Measurements from ENCODE around the gene TNIP1. TPM values are rescaled to one million over a fixed set of nuclear protein-coding genes. Genes with fewer than 3 reads are reported as not detected.

TNIP1 gene
- total RNA-seq, 2 experiments from 2014 or later, result 51.4 to 77.5 TPM

- CTCF ChIA-PET (ENCODE audit: unreplicated experiment), result interaction anchor here (1.2 kb wide), 1 partner anchor 43 kb away, joined by 4 read pairs; no protein-coding TSS in a partner anchor
- Histone ChIP-seq H3K4me1 (ENCODE audit: insufficient read depth, low read length, poor library complexity, severe bottlenecking) (peaks cover 12% of the 10 kb centered on the region), H3K9me3 (ENCODE audit: low read length) (no peaks in the 10 kb centered on the region), H3K79me2 (ENCODE audit: insufficient read depth, low read depth, low read length) (peaks cover 19% of the 10 kb centered on the region; the same call in 1 of the 2 replicates), H2AFZ (ENCODE audit: low read length) (no peak overlapping the region), H3K9me2 (ENCODE audit: insufficient read depth, low read length) (no peaks in the 10 kb centered on the region), H3K4me2 (ENCODE audit: low read length) (no peak overlapping the region), H3K4me3 (ENCODE audit: low read depth, low read length, poor library complexity, severe bottlenecking) (no peak overlapping the region), H3K27ac (ENCODE audit: low read depth, low read length, poor library complexity, severe bottlenecking) (no peak overlapping the region), H3K36me3 (ENCODE audit: insufficient read depth, low read length) (peaks cover 41% of the 10 kb centered on the region), H4K20me1 (ENCODE audit: insufficient read depth, low read length) (peaks cover 6% of the 10 kb centered on the region; the same call in 1 of the 2 replicates)
- DNase-seq (ENCODE audit: low spot score), result no peak
- BruUV-seq (replicated peaks), result no TSS peak
- intact Hi-C loops (cut with micrococcal nuclease; ENCODE audit: unreplicated experiment), result no loop called here
- TF ChIP-seq EZH2phosphoT487 (IDR thresholded peaks at IDR 0.05; ENCODE audit: borderline replicate concordance, low read depth, low read length), result no peak
- POLR2A ChIA-PET, result interaction anchor here (1.0 to 1.4 kb wide), 2 partner anchors 13 to 32 kb away, joined by 3 to 5 read pairs; no protein-coding TSS in a partner anchor
Measured at GRCh38 chr5:151071848-151072629, 8.8 kb downstream of the TNIP1 start.

- no peak overlapping the region for H3K4me3 ChIP-seq (ENCODE audit: low read depth, low read length, poor library complexity, severe bottlenecking)
- H3K9me3 ChIP-seq (ENCODE audit: low read length), result no peaks in the 10 kb centered on the region
- H2AFZ ChIP-seq (ENCODE audit: low read length), result no peak overlapping the region
- H3K79me2 ChIP-seq (ENCODE audit: insufficient read depth, low read depth, low read length), result peaks cover 19% of the 10 kb centered on the region; the same call in 1 of the 2 replicates
- ChIA-PET CTCF (ENCODE audit: unreplicated experiment) (interaction anchor here (1.2 kb wide), 1 partner anchor 44 kb away, joined by 4 read pairs; no protein-coding TSS in a partner anchor), POLR2A (interaction anchor here (1.0 kb wide), 1 partner anchor 33 kb away, joined by 3 read pairs; no protein-coding TSS in a partner anchor)
- H3K36me3 ChIP-seq (ENCODE audit: insufficient read depth, low read length), result peaks cover 43% of the 10 kb centered on the region
- H3K9me2 ChIP-seq (ENCODE audit: insufficient read depth, low read length), result no peaks in the 10 kb centered on the region
- DNase-seq (ENCODE audit: low spot score), result no peak
- no peak overlapping the region for H3K4me2 ChIP-seq (ENCODE audit: low read length)
- intact Hi-C loops (cut with micrococcal nuclease; ENCODE audit: unreplicated experiment), result no loop called here
- peaks cover 5% of the 10 kb centered on the region; the same call in 1 of the 2 replicates for H4K20me1 ChIP-seq (ENCODE audit: insufficient read depth, low read length)
- H3K4me1 ChIP-seq (ENCODE audit: insufficient read depth, low read length, poor library complexity, severe bottlenecking), result peaks cover 12% of the 10 kb centered on the region
- BruUV-seq (replicated peaks), result no TSS peak
- H3K27ac ChIP-seq (ENCODE audit: low read depth, low read length, poor library complexity, severe bottlenecking), result no peak overlapping the region
- no peak for TF ChIP-seq EZH2phosphoT487 (IDR thresholded peaks at IDR 0.05; ENCODE audit: borderline replicate concordance, low read depth, low read length)
- no peak for TF ChIP-seq CTCF (conservative IDR thresholded peaks at IDR 0.05; ENCODE audit: low read length)
Measured at GRCh38 chr5:151071021-151071420, 9.8 kb downstream of the TNIP1 start.

GRCh38 chr5:151070449-151070848, 10.4 kb downstream of the TNIP1 start:
- CTCF ChIA-PET (ENCODE audit: unreplicated experiment), result interaction anchor here (1.2 kb wide), 1 partner anchor 45 kb away, joined by 4 read pairs; no protein-coding TSS in a partner anchor
- no peak overlapping the region for H3K4me3 ChIP-seq (ENCODE audit: low read depth, low read length, poor library complexity, severe bottlenecking)
- H3K4me2 ChIP-seq (ENCODE audit: low read length), result no peak overlapping the region
- no peak overlapping the region for H2AFZ ChIP-seq (ENCODE audit: low read length)
- DNase-seq (ENCODE audit: low spot score), result no peak
- H3K27ac ChIP-seq (ENCODE audit: low read depth, low read length, poor library complexity, severe bottlenecking), result no peak overlapping the region
- H3K79me2 ChIP-seq (ENCODE audit: insufficient read depth, low read depth, low read length), result peaks cover 21% of the 10 kb centered on the region; the same call in 1 of the 2 replicates
- no peaks in the 10 kb centered on the region for H3K9me2 ChIP-seq (ENCODE audit: insufficient read depth, low read length)
- H4K20me1 ChIP-seq (ENCODE audit: insufficient read depth, low read length), result peaks cover 5% of the 10 kb centered on the region; the same call in 1 of the 2 replicates
- TF ChIP-seq CTCF (conservative IDR thresholded peaks at IDR 0.05; ENCODE audit: low read length), result no peak
- no peak for TF ChIP-seq EZH2phosphoT487 (IDR thresholded peaks at IDR 0.05; ENCODE audit: borderline replicate concordance, low read depth, low read length)
- H3K36me3 ChIP-seq (ENCODE audit: insufficient read depth, low read length), result peaks cover 43% of the 10 kb centered on the region
- POLR2A ChIA-PET, result no interaction called here
- intact Hi-C loops (cut with micrococcal nuclease; ENCODE audit: unreplicated experiment), result no loop called here
- H3K9me3 ChIP-seq (ENCODE audit: low read length), result no peaks in the 10 kb centered on the region
- peaks cover 12% of the 10 kb centered on the region for H3K4me1 ChIP-seq (ENCODE audit: insufficient read depth, low read length, poor library complexity, severe bottlenecking)
- no TSS peak for BruUV-seq (replicated peaks)
